ENCODE measurements around the gene COBL. TPM values are rescaled to one million over a fixed set of nuclear protein-coding genes. Genes with fewer than 3 reads are reported as not detected.

The COBL gene
- total and polyA plus RNA-seq, 3 experiments from 2014 or later, result not detected

GRCh38 chr7:51351661-51352060, 35.1 kb upstream of the COBL start:
- Mint-ChIP-seq H3K36me3 (no peaks in the 10 kb centered on the region), H3K9me3 (peaks cover 0 to 5% (median 0%) of the 10 kb centered on the region in 5 donors), H3K4me3 (no peak overlapping the region), H3K27ac (no peak overlapping the region), H3K4me1 (no peaks in the 10 kb centered on the region), H3K27me3 (peaks cover 0 to 6% of the 10 kb centered on the region in 2 donors)
- H3K27me3 ChIP-seq (ENCODE audit: insufficient read depth, low read length, poor library complexity, severe bottlenecking), result no peaks in the 10 kb centered on the region
- POLR2A ChIA-PET, result no interaction called here
- H3K36me3 ChIP-seq (ENCODE audit: insufficient read depth, low read length), result no peaks in the 10 kb centered on the region
- H3K9me3 ChIP-seq (ENCODE audit: low read length), result no peaks in the 10 kb centered on the region
- no peak for DNase-seq
- CTCF ChIA-PET, result no interaction called here
- no peak overlapping the region for H3K27ac ChIP-seq (ENCODE audit: low read depth, low read length)
- no peaks in the 10 kb centered on the region for H3K4me1 ChIP-seq (ENCODE audit: insufficient read depth, low read length)
- H3K4me3 ChIP-seq (ENCODE audit: low read length), result no peak overlapping the region

- no peaks in the 10 kb centered on the region for H3K9me3 ChIP-seq (ENCODE audit: low read length)
- ChIA-PET POLR2A (no interaction called here), CTCF (no interaction called here)
- no peak overlapping the region for H3K4me3 Mint-ChIP-seq
- no peaks in the 10 kb centered on the region for H3K4me1 ChIP-seq (ENCODE audit: insufficient read depth, low read length)
- no peak overlapping the region for H3K4me3 ChIP-seq (ENCODE audit: low read length)
- no peaks in the 10 kb centered on the region for H3K36me3 Mint-ChIP-seq
- H3K27me3 ChIP-seq (ENCODE audit: insufficient read depth, low read length, poor library complexity, severe bottlenecking), result no peaks in the 10 kb centered on the region
- peaks cover 0 to under 1% (median 0%) of the 10 kb centered on the region in 5 donors for H3K9me3 Mint-ChIP-seq
- H3K27ac Mint-ChIP-seq, result no peak overlapping the region
- no peak overlapping the region for H3K27ac ChIP-seq (ENCODE audit: low read depth, low read length)
- no peak for DNase-seq
- no peaks in the 10 kb centered on the region for H3K4me1 Mint-ChIP-seq
- no peaks in the 10 kb centered on the region for H3K36me3 ChIP-seq (ENCODE audit: insufficient read depth, low read length)
- peaks cover 0 to 5% of the 10 kb centered on the region in 2 donors for H3K27me3 Mint-ChIP-seq
Measured at GRCh38 chr7:51350546-51350896, 33.9 kb upstream of the COBL start.

- Mint-ChIP-seq H3K36me3 (no peaks in the 10 kb centered on the region), H3K27me3 (peaks cover 0 to 5% of the 10 kb centered on the region in 2 donors), H3K9me3 (no peaks in the 10 kb centered on the region), H3K4me1 (no peaks in the 10 kb centered on the region), H3K27ac (no peak overlapping the region), H3K4me3 (no peak overlapping the region)
- DNase-seq, result no peak
- H3K27me3 ChIP-seq (ENCODE audit: insufficient read depth, low read length, poor library complexity, severe bottlenecking), result no peaks in the 10 kb centered on the region
- H3K27ac ChIP-seq (ENCODE audit: low read depth, low read length), result no peak overlapping the region
- no peaks in the 10 kb centered on the region for H3K9me3 ChIP-seq (ENCODE audit: low read length)
- H3K36me3 ChIP-seq (ENCODE audit: insufficient read depth, low read length), result no peaks in the 10 kb centered on the region
- H3K4me3 ChIP-seq (ENCODE audit: low read length), result no peak overlapping the region
- ChIA-PET CTCF (no interaction called here), POLR2A (no interaction called here)
- H3K4me1 ChIP-seq (ENCODE audit: insufficient read depth, low read length), result no peaks in the 10 kb centered on the region
Measured at GRCh38 chr7:51349820-51350545, 33.4 kb upstream of the COBL start.

- Histone ChIP-seq H3K9me3 (ENCODE audit: low read length) (no peaks in the 10 kb centered on the region), H3K4me3 (ENCODE audit: low read length) (no peak overlapping the region), H3K4me1 (ENCODE audit: insufficient read depth, low read length) (no peaks in the 10 kb centered on the region), H3K27ac (ENCODE audit: low read depth, low read length) (no peak overlapping the region), H3K27me3 (ENCODE audit: insufficient read depth, low read length, poor library complexity, severe bottlenecking) (no peaks in the 10 kb centered on the region), H3K36me3 (ENCODE audit: insufficient read depth, low read length) (no peaks in the 10 kb centered on the region)
- no peaks in the 10 kb centered on the region for H3K4me1 Mint-ChIP-seq
- CTCF ChIA-PET, result no interaction called here
- H3K36me3 Mint-ChIP-seq, result no peaks in the 10 kb centered on the region
- no peak overlapping the region for H3K4me3 Mint-ChIP-seq
- DNase-seq, result no peak
- POLR2A ChIA-PET, result no interaction called here
- H3K27ac Mint-ChIP-seq, result no peak overlapping the region
- H3K27me3 Mint-ChIP-seq, result peaks cover 0 to 5% of the 10 kb centered on the region in 2 donors
- peaks cover 0 to 1% (median 0%) of the 10 kb centered on the region in 5 donors for H3K9me3 Mint-ChIP-seq
Measured at GRCh38 chr7:51346126-51346525, 29.5 kb upstream of the COBL start.

GRCh38 chr7:51344406-51345138, 28.0 kb upstream of the COBL start:
- no peaks in the 10 kb centered on the region for H3K4me1 ChIP-seq (ENCODE audit: insufficient read depth, low read length)
- POLR2A ChIA-PET, result no interaction called here
- Mint-ChIP-seq H3K27me3 (peaks cover 0 to 1% of the 10 kb centered on the region in 2 donors), H3K4me3 (no peak overlapping the region), H3K36me3 (no peaks in the 10 kb centered on the region), H3K4me1 (no peaks in the 10 kb centered on the region), H3K9me3 (peaks cover 0 to 1% (median 0%) of the 10 kb centered on the region in 5 donors), H3K27ac (no peak overlapping the region)
- no peak overlapping the region for H3K4me3 ChIP-seq (ENCODE audit: low read length)
- no peaks in the 10 kb centered on the region for H3K27me3 ChIP-seq (ENCODE audit: insufficient read depth, low read length, poor library complexity, severe bottlenecking)
- no peak overlapping the region for H3K27ac ChIP-seq (ENCODE audit: low read depth, low read length)
- CTCF ChIA-PET, result no interaction called here
- no peak for DNase-seq
- H3K9me3 ChIP-seq (ENCODE audit: low read length), result no peaks in the 10 kb centered on the region
- H3K36me3 ChIP-seq (ENCODE audit: insufficient read depth, low read length), result no peaks in the 10 kb centered on the region

- H3K4me3 ChIP-seq (ENCODE audit: low read length), result no peak overlapping the region
Measured at GRCh38 chr7:51340936-51341335, 24.3 kb upstream of the COBL start.

GRCh38 chr7:51340029-51340838, 23.6 kb upstream of the COBL start:
- no peaks in the 10 kb centered on the region for H3K9me3 ChIP-seq (ENCODE audit: low read length)
- ChIA-PET CTCF (no interaction called here), POLR2A (no interaction called here)
- H3K36me3 ChIP-seq (ENCODE audit: insufficient read depth, low read length), result no peaks in the 10 kb centered on the region
- no peaks in the 10 kb centered on the region for H3K27me3 Mint-ChIP-seq
- H3K9me3 Mint-ChIP-seq, result peaks cover 0 to 1% (median 0%) of the 10 kb centered on the region in 5 donors
- no peak overlapping the region for H3K27ac ChIP-seq (ENCODE audit: low read depth, low read length)
- H3K4me3 ChIP-seq (ENCODE audit: low read length), result no peak overlapping the region
- no peaks in the 10 kb centered on the region for H3K27me3 ChIP-seq (ENCODE audit: insufficient read depth, low read length, poor library complexity, severe bottlenecking)
- H3K27ac Mint-ChIP-seq, result no peak overlapping the region
- no peak for DNase-seq
- H3K4me1 Mint-ChIP-seq, result no peaks in the 10 kb centered on the region
- H3K4me1 ChIP-seq (ENCODE audit: insufficient read depth, low read length), result no peaks in the 10 kb centered on the region
- no peak overlapping the region for H3K4me3 Mint-ChIP-seq
- no peaks in the 10 kb centered on the region for H3K36me3 Mint-ChIP-seq

More at GRCh38 chr7:51340936-51341335, 24.3 kb upstream of the COBL start:
- Mint-ChIP-seq H3K36me3 (no peaks in the 10 kb centered on the region), H3K9me3 (peaks cover 0 to 1% (median 0%) of the 10 kb centered on the region in 5 donors), H3K27ac (no peak overlapping the region), H3K27me3 (no peaks in the 10 kb centered on the region), H3K4me3 (no peak overlapping the region), H3K4me1 (no peaks in the 10 kb centered on the region)
- Histone ChIP-seq H3K27me3 (ENCODE audit: insufficient read depth, low read length, poor library complexity, severe bottlenecking) (no peaks in the 10 kb centered on the region), H3K27ac (ENCODE audit: low read depth, low read length) (no peak overlapping the region), H3K36me3 (ENCODE audit: insufficient read depth, low read length) (no peaks in the 10 kb centered on the region), H3K4me1 (ENCODE audit: insufficient read depth, low read length) (no peaks in the 10 kb centered on the region), H3K9me3 (ENCODE audit: low read length) (no peaks in the 10 kb centered on the region)
- DNase-seq, result no peak
- CTCF ChIA-PET, result no interaction called here
- POLR2A ChIA-PET, result no interaction called here

- no peaks in the 10 kb centered on the region for H3K27me3 ChIP-seq (ENCODE audit: insufficient read depth, low read length, poor library complexity, severe bottlenecking)
- ChIA-PET CTCF (no interaction called here), POLR2A (no interaction called here)
- no peaks in the 10 kb centered on the region for H3K4me1 ChIP-seq (ENCODE audit: insufficient read depth, low read length)
- no peak for DNase-seq
- H3K4me3 ChIP-seq (ENCODE audit: low read length), result no peak overlapping the region
- Mint-ChIP-seq H3K27me3 (no peaks in the 10 kb centered on the region), H3K36me3 (no peaks in the 10 kb centered on the region), H3K9me3 (peaks cover 0 to 4% (median 1%) of the 10 kb centered on the region in 5 donors), H3K27ac (no peak overlapping the region), H3K4me3 (no peak overlapping the region), H3K4me1 (no peaks in the 10 kb centered on the region)
- H3K9me3 ChIP-seq (ENCODE audit: low read length), result no peaks in the 10 kb centered on the region
- no peaks in the 10 kb centered on the region for H3K36me3 ChIP-seq (ENCODE audit: insufficient read depth, low read length)
- no peak overlapping the region for H3K27ac ChIP-seq (ENCODE audit: low read depth, low read length)
Measured at GRCh38 chr7:51335057-51335456, 18.4 kb upstream of the COBL start.
